Measurements from ENCODE around the gene OCA2.

Gene OCA2

DNA sequence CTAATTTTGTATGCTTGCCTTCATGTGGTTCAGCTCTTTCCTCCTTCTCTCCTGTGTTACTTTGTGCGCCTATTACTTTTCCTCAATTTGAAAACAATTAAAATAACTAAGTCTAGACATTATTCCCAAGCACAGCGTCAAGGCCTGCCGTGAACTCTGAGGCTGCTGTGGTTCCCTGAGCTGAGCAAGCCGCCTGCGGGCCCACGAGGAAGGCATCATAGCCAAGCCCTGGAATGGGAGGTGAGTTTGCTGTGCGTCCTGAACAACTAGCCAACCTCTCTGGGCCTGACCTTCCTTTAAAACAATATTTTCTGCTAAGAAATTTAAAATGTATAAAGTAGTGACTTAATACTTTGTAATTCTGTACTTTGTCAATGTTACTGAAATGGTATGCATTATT, 327.2 kb downstream of the OCA2 start:
- Histone ChIP-seq H3K27me3 (replicated peaks) (no peaks in the 10 kb centered on the region), H3K27ac (no peak overlapping the region), H3K36me3 (replicated peaks) (no peaks in the 10 kb centered on the region), H3K4me3 (ENCODE audit: low read depth, low read length) (no peak overlapping the region)
- DNase-seq: no peak
- in situ Hi-C loops (cut with HindIII; ENCODE audit: low pct_ligation_motif_present, low sequenced_read_pairs): no loop called here
- TF ChIP-seq, protein P1, sequence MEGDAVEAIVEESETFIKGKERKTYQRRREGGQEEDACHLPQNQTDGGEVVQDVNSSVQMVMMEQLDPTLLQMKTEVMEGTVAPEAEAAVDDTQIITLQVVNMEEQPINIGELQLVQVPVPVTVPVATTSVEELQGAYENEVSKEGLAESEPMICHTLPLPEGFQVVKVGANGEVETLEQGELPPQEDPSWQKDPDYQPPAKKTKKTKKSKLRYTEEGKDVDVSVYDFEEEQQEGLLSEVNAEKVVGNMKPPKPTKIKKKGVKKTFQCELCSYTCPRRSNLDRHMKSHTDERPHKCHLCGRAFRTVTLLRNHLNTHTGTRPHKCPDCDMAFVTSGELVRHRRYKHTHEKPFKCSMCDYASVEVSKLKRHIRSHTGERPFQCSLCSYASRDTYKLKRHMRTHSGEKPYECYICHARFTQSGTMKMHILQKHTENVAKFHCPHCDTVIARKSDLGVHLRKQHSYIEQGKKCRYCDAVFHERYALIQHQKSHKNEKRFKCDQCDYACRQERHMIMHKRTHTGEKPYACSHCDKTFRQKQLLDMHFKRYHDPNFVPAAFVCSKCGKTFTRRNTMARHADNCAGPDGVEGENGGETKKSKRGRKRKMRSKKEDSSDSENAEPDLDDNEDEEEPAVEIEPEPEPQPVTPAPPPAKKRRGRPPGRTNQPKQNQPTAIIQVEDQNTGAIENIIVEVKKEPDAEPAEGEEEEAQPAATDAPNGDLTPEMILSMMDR (IDR thresholded peaks at IDR 0.05; ENCODE audit: low read depth, low read length, missing control alignments): no peak

GRCh38 chr15:27770769-27771554, 328.2 kb downstream of the OCA2 start:
- H3K27me3 ChIP-seq (replicated peaks): no peaks in the 10 kb centered on the region

GRCh38 chr15:27770086-27770607, 329.0 kb downstream of the OCA2 start:
- Histone ChIP-seq H3K27me3 (replicated peaks) (no peaks in the 10 kb centered on the region), H3K36me3 (replicated peaks) (no peaks in the 10 kb centered on the region), H3K27ac (no peak overlapping the region), H3K4me3 (ENCODE audit: low read depth, low read length) (no peak overlapping the region)
- no peak for DNase-seq
- in situ Hi-C loops (cut with HindIII; ENCODE audit: low pct_ligation_motif_present, low sequenced_read_pairs): no loop called here
- TF ChIP-seq, protein P1 (IDR thresholded peaks at IDR 0.05; ENCODE audit: low read depth, low read length, missing control alignments): no peak

More at GRCh38 chr15:27770769-27771554, 328.2 kb downstream of the OCA2 start:
- in situ Hi-C loops (cut with HindIII; ENCODE audit: low pct_ligation_motif_present, low sequenced_read_pairs): no loop called here
- Histone ChIP-seq H3K36me3 (replicated peaks) (no peaks in the 10 kb centered on the region), H3K27ac (no peak overlapping the region), H3K4me3 (ENCODE audit: low read depth, low read length) (no peak overlapping the region)
- TF ChIP-seq, protein P1 (IDR thresholded peaks at IDR 0.05; ENCODE audit: low read depth, low read length, missing control alignments): no peak
- DNase-seq: no peak

DNA sequence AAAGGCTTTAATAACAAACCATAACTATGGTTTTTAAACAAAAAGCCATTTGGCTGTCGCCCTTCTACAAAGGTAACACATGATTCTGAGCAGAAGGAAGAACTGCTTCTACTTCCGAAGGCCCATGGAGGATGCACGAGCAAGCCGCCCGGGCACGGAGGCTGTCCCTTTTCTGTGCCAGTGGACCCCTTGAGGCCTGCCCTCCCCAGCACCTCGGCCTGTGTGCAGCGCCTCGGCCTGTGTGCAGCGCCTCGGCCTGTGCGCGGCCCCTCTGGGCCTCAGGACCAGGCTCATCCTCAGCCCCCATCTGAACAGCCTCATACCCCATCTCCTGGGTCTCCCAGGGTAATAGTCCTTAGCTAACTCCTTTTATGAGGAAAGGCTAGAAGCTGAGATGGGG, 329.5 kb downstream of the OCA2 start:
- TF ChIP-seq, protein P1 (IDR thresholded peaks at IDR 0.05; ENCODE audit: low read depth, low read length, missing control alignments): no peak
- Histone ChIP-seq H3K27me3 (replicated peaks) (no peaks in the 10 kb centered on the region), H3K27ac (no peak overlapping the region), H3K36me3 (replicated peaks) (no peaks in the 10 kb centered on the region), H3K4me3 (ENCODE audit: low read depth, low read length) (no peak overlapping the region)
- in situ Hi-C loops (cut with HindIII; ENCODE audit: low pct_ligation_motif_present, low sequenced_read_pairs): no loop called here
- no peak for DNase-seq

DNA sequence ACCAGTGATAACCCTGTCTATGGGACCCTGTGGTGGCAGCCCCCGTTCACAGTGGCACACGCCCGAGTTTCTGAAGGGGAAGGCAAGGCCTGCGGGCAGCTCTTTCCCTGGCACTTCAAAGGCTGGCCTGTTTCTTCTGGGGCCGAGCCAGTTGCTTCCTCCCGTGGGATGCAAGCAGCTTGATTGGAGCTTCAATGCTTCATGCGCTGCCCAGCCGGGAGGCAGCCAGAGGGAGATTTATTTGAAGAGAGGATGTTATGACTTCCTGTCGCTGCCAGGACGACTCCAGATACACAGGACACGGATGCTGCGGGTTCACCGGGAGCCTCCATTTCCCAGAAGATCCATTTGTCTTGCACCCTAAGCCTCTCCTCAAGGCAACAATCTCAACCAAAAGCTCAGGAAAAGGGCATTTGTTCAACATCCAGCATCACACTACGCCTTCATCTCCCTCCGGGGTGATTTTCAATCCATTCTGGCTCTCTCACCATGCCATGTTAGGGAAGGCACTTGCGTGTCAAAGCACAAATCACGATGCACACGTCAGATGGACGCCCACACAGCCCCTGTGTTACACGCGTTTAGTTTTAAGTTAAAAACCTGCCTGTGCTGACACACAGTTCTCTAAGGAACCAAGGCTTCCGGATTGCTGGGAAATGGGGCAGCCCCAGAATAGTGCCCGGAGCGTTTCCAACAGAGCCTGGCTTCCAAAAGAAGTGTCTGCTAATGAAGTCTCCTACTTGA, 330.2 kb downstream of the OCA2 start:
- no peak overlapping the region for H3K4me3 ChIP-seq (ENCODE audit: low read depth, low read length)
- in situ Hi-C loops (cut with HindIII; ENCODE audit: low pct_ligation_motif_present, low sequenced_read_pairs): no loop called here
- no peaks in the 10 kb centered on the region for H3K27me3 ChIP-seq (replicated peaks)
- TF ChIP-seq, protein P1 (IDR thresholded peaks at IDR 0.05; ENCODE audit: low read depth, low read length, missing control alignments): no peak
- H3K27ac ChIP-seq: no peak overlapping the region
- no peaks in the 10 kb centered on the region for H3K36me3 ChIP-seq (replicated peaks)
- no peak for DNase-seq
